ENCODE measurements around the gene PDE4D. TPM values are rescaled to one million over a fixed set of nuclear protein-coding genes. Genes with fewer than 3 reads are reported as not detected.

Gene PDE4D
- polyA plus RNA-seq (ENCODE audit: insufficient read length): 40.4 TPM

DNA sequence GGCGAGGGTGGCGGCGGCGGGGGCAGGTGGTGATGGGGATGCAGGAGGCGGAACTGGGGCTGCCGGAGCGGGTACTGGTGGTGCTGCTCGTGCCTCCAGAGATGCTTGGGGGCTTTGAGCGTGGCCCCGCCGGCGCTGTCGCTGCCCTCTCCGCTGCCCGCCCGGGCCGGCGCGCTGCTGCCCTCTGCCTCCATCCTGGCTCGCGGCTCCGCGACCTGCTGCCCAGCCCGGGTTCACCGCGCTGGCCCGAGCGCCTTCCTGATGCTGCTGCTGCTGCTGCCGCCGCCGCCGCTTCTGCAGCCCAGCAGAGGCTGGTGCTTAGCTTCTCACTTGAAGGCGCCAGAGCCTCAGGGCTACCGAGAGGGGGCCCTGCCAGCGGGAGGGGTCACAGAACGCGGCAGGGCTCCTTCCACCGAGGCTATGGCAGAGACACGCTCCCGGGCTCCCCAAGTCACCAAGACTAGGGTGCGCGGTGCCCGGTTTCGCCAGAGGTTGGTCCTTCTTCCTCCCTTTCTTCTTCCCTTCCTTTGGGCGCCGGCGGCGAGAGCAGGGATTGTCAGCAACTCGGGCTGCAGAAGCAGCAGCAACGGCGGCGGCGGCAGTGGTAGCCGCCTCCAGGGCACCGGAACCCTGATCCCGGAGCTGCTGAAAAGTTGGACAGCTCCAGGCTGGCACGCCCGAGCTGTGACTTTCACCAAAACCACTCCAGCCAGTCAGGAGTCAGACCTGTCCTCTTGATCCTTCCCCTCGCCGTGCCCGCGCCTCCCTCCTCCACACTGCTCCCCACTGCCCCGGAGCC lies at the start of gene PDE4D:
PDE4D (minus strand) TSS at position 298 of the 799 bp plus-strand sequence.
- peak; percentile 22 for DNase-seq (ENCODE audit: low read depth)

DNA sequence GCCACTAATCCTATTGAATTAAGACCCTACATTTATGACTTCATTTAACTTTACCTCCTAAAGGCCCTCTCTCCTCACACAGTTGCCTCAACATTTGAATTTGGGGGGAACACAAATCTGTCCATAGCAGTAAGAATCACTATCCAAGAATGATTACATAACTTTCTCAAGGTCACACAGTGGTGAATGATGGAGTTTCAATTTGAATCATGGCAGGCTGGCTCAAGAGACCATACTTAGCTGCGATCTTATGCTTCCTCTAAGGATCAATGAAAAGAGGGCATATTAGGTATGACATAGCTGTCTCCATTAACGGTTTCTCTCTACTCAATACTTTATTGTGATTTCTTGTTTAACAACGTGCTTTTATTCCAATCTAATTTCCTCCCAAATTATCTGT lies 44.1 kb upstream of the PDE4D start:
- DNase-seq (ENCODE audit: low read depth): no peak

DNA sequence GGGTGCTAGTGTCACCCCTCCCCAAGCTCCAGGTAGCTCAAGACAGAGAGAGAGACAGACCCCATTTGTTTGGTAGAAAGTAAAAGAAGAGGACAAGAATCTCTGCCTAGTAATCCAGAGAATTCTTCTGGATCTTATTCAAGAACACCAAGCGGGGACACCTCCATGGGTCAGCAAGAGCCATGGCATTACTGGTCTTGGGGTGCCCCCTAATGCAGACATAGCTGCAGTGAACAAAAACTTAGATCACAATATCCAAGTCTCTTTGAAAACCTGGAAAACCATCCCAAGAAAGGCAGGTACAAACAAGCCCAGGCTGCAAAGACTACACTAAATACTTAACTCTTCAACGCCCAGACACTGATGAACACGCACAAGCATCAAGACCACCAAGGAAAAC lies 29.9 kb upstream of the PDE4D start:
- no peak for DNase-seq (ENCODE audit: low read depth)

DNA sequence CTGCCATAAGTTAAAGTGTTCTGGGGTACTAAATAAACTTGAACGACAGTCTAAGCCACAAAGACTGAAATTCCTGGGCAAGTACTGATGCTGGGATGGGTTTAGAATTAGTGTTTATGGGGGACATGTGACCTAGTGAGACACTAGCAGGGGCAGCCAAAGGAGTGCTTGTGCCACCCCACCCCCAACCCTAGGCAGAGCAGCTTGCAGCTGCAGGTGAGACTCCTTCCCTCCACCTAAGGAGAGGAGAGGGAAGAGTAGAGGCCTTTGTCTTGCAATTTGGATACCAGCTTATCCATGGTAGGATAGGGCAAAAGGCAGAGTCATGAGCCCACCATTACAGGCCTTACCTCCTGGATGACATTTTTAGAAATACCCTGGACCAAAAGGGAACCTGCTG lies 28.7 kb upstream of the PDE4D start:
- no peak for DNase-seq (ENCODE audit: low read depth)

DNA sequence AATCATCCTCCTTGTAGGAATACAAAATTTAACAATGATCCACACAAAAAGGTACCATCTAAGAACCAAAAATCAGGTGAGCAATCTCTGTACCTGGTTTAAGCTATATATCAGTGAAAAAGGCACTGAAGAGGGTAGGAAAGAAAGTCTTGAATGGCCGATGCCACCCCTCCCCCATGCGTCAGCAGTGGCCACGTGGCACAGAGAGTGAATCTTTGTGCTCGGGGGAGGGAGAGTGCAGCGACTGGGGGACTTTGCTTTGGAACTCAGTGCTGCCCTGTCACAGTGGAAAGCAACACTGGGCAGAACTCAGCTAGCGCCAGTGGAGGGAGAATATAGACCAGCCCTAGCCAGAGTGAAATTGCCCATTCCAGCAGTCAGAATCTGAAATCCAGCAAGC lies 28.3 kb upstream of the PDE4D start:
- DNase-seq (ENCODE audit: low read depth): no peak

DNA sequence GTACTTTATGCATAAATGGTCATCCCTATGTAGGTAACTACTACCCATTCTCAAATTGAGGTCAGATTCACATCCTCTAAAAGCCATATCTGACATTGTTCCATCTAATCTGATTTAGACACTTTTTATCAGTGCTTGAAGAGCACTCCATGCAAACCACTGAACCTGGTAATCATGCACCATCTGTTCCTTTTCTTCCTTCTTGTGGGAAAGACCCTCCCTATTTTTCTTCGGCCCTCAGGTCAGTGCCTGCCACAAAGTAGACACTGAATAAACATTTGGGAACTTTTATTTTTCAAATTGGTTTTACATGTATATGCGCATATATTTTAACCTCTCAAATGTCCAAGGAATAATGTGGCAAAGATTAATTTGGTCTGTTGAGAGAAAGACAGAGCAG lies 26.0 kb upstream of the PDE4D start:
- no peak for DNase-seq (ENCODE audit: low read depth)

DNA sequence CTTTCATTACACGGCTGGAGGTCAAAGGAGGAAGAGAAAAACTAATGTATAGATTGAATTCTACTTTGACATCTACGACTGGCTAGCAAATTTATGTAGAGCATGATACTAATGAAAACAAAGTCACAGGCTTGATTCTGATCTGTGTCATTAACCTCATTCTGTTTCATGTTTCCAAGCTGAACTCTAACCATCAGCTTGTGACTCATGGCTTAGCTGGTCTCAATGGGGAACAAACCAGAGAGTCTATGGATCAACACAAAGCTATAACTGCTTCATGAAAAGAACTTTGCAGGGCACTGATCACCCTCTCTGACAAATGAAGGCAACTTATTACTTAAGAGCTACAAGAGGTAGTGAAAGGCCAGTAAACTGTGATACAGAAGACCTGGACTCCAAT lies 23.6 kb upstream of the PDE4D start:
- no peak for DNase-seq (ENCODE audit: low read depth)

DNA sequence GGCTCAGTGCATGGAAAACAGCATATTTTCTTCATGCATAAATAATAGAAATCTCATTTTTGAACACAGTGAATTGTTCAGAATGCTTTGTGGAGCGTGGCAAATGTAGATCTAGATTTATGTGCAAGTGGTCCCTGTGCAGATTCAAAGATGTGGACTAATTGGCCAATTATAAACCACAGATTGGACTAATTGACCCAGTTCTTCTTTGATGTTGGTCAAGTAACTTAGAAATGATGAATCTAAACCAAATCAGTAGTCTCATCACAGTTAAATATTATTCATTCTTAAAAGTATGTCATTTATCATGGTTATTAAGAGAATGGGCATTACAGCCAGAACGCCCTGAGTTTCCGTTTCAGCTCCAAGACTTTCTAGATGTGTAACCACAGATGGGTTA lies 11.7 kb upstream of the PDE4D start:
- no peak for DNase-seq (ENCODE audit: low read depth)

DNA sequence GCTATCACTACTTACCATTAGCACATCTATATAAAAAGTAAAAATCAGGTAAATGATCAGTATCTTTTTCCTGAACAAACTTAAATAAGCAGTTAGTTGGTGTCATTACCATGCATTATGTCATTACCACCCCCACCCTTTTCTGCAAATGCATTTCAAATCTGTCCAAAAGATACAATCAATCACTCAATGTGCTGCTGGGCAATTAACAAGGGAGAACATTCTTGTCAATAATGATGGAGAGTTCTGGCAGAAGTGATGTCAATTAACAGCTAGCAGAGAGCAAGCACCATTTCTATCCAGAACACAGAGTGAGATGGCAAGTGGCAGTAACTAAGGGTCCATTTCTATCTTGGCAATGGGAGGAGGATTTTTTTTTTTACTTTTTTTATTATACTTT lies 3.5 kb upstream of the PDE4D start:
- no peak for DNase-seq (ENCODE audit: low read depth)

DNA sequence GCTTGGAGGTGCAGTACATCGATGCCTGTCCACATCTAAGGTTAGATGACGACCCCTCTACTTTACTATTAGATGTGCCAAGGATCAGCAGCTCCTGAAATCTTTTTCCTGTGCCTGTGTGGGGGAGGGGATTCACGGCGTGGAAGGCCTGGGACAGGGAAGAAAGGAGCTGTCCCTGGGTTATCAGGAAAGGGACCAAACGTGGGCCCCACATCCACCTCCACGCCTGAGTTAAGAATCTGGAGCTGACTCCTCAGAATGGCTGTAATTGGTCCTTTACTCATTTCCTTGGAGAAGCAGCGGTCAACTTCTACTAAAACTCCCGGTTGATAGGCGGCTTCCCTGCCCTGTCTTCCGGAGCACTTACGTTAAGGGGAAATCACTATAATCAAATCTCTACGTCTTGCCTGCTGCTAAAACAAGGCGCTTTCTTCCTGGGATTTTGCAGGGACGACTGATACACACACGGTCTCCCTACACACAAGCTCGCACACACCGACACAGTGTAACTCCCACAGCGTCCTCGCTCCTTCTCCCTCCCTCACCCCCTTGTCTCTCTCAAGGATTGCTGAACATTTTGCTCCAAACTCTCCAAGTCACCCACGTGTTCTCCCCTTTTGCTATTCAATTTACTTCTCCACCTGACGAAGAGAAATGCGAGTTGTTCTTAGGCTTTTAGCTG lies 1.4 kb downstream of the PDE4D start:
- no peak for DNase-seq (ENCODE audit: low read depth)

DNA sequence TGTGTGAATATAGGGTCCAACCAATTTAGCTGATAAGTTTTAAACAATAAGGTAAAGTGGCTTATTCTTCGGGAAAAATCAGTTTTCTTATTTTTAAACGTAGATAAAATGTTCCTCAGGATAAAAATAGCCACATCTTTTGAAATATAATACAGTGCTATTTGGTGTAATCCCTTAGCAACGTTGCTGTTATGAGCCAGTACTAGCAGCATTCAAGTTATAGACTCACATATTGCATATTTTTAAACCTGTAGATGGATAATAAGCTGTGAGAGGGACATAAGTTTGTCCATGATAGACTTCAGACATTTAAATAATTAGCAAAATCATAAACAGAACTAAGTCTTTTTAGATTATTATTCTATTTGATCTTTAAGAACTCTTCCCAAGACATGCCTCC lies 6.3 kb downstream of the PDE4D start:
- DNase-seq (ENCODE audit: low read depth): no peak

DNA sequence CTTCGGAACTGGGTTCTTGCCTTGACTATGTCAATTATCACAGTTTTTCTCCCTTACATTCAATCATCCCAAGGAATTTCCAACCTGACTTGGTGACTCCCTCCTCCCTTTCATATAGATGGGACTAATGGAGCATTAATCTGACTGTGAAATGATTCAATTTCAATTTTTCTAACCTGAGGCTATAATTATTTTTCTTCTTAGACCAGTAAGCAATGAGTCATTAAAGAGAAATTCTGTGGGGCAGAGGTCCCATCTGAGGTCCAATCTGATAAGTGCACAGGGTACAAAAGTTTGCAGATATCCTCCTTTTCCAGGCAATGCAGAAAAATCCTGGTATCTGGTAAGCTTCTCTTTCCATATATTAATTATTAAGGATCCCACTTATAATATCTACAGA lies 18.9 kb downstream of the PDE4D start:
- DNase-seq (ENCODE audit: low read depth): no peak

DNA sequence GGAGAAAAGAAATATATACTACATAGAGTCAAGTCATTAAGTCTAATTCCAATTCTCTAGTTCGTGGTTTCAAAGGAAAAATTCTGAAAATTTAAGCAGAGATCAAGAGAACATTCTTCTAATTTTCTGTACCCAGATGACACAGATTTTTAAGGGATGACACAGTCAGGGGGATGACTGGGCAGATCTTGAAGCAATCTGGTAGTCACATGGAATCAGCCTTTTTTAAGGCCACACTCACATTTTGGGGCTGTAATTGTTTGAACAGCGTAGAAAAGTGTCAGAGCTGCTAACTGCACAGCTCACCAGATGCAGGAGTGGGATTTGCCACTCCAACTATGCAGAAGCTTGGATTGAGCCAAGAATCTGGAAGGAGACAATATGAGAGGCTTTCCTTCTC lies 20.4 kb downstream of the PDE4D start:
- DNase-seq (ENCODE audit: low read depth): no peak

DNA sequence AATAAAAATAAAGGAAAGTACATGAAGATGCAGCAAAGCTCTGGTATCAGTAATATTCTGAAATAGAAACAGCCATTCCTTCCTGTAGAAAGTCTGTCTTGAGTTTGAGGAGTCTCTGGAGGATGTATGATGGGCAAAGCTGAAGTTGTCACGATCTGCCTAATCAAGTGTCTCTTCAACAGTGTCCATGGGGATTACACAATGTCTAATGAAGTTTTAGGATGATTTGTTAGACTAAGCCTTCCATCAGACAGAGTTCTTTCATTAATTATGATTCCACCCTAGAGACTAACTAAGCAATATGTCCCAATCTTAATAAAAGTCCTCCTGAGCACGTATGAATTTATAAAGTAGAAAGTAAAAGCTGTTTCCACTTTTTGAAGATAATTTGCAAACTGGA lies 26.9 kb downstream of the PDE4D start:
- DNase-seq (ENCODE audit: low read depth): no peak

DNA sequence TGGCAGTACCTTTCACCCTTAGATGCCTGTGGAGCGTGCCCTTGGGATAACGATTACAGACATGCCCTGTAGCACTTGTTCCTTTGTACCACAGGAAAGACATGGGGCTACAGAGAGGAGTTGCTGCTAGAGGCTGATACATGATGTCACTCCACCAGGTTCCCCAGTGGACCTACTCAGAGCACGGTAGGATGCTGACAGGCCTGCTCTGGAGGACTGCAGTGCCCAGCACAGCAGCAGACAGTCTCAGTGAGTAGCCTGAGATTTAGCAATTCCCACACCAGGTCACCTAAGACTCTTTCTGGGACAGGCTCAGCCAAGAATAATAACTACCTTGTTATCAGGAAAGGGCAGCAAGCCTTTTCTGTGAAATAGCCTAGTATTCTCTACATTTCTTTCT lies 28.8 kb downstream of the PDE4D start:
- DNase-seq (ENCODE audit: low read depth): no peak

DNA sequence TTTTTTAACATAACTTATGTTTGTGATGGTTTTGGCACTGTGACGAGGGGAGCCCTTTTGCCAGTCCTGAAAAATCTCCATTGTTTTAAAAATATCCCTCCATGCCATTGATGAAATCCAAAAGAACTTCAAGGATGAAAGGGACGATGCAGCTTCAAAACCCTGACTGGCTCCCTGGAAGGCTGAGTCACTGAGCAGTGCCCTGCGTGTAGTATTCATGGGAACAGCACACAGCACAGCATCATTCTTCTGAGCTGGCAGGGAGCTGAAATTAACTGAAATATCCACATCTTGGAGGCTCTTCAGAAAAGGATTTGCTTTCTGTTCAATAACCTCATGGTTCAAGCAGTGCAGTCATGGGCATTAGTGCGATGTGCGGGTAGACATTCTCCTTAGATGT lies 29.7 kb downstream of the PDE4D start:
- no peak for DNase-seq (ENCODE audit: low read depth)

DNA sequence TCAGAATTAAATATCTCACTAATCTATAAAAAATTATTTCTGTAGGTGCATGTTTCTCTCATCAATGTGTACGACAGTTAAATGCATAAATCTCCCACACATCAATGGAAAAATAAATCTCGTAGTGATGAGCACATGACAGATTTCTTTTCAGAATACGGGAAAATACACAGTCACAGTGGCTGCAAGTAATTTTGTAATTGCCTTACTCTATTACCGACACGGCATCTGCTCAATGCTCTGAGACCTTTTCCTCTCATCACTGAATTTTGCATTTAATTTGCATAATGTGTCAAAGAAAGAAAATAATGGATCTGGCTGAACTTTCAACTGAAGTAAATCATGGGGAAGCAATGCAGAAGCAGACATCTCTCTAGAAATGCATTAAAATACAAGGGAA lies 37.2 kb downstream of the PDE4D start:
- DNase-seq (ENCODE audit: low read depth): no peak

DNA sequence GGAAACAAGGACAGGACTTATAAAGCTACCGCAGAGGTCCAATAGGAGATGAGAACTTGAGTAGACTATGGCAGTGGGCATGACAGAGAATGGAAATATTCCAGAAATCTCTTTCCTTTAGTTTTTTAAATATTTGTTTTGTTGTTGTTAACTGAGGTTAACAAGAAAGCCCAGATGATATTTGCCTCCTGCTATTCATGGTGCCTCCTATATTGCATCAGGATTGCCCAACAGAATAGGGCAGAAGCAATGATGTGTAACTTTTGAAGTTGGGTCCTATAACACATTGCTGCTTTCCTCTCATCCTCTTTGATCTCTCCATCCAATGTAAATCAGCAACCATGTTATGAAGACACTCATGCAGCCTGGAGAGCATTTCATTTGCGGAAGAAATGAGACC lies 42.8 kb downstream of the PDE4D start:
- no peak for DNase-seq (ENCODE audit: low read depth)

DNA sequence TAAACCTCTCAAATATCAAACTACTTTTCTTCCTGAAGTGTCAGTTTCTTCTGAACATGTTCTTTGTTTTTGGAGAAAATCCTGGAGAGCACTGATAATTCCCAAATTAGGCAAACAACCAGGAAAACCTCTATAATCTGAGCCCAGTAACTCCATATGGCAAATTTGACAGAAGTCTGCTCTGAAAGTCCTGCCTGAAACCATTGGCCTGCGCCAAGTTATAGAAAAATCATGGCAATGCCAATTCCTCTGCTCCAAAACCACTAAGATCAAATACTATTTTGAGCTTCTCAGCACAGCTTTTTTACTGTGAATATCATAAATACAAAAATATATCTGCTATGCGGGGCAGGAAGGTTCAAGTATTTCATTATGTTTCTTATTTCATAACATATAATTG lies 45.9 kb downstream of the PDE4D start:
- DNase-seq (ENCODE audit: low read depth): no peak

DNA sequence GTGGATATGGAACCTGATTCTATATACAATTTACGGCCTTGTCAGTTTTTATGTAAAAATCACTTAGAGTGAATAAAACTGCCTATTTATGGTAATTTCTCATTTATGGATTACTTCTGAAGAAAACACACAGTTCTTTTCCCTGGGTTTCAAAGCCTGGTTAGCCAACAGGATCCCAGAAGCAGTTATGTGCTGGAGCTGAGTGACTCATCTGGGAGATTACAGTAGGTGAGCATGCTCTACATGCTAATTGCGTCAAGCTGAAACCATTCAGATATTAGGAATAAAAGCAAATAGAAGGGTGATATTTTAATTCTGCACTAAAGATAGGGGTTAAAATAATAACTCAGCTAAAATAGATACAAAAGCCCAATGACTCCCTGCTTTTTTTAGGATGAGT lies 47.8 kb downstream of the PDE4D start:
- no peak for DNase-seq (ENCODE audit: low read depth)

DNA sequence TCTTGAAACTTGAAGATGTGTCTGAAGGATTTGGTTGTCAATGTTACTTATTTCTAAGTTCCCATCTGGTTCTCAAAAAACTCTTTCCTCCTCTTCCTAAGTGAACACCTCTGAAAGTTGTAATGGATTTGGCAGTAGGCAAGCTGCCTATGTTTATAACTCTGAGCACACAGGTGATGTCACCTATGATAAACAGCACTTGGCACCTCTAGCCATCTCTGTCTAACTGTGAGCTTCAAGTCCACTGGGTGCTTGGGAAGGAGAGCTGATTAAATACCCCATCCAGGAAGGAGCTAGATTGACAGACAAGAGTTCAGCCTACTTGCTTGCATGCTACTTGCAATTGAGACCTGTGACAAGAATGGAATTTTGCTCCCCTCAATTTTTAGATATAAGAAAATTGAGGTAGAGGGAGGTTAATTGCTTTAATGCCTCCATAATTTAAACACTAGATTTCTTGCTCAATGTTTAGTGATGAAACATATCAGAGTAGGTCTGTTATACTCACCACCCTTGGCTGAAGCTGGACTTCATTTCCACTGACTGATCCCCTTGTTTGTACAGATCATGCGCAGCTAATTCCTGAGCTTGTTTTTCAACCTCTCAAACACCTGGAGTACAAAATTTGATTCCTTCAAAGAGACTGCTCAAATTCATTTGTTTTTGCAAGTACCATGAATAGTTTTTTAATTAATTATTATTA lies 49.9 kb downstream of the PDE4D start:
- no peak for DNase-seq (ENCODE audit: low read depth)

DNA sequence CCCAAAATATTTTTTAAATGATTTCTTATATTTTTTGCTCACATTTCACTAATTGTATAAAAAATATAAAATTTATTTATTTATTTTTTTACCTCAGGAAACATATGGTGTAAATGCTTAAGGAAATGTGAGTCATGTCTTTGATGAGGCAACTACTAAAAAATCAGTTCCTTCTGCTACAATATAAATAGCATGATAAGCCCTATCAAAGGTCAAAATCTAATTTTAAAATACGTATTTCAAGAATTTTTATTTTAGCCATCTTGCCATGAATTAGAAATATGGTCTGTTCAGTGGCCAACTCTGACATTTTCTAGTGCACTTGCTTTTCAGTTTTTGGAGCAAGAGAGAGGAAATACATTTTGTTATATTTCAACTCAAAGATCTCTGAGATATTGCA lies 50.5 kb downstream of the PDE4D start:
- DNase-seq (ENCODE audit: low read depth): no peak

DNA sequence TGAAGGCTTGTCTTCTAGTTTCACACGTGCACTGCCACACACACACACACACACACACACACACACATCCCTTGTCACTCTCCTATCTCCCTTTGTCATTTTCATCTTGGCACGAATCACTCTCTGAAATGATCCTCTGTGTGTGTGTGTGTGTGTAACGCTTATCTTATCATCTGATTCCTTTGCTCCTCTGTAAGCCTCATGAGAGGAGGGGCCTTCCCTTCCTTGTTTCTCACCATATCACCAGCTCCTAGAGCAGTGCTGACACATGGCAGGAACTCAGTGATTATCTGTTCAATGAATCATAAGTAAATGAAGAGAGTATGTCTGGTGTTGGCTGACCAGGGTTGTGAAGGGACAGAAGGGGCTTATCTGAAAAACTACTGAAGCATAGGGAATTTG lies 53.3 kb downstream of the PDE4D start:
- no peak for DNase-seq (ENCODE audit: low read depth)

Data from forelimb muscle (tissue), 1 donor.